IPS DF 19.7 (cell line): ENCODE data around the gene SOS2.

Source experiments
- DNase-seq: peaks from one replicate; pipeline ENCODE4 v3.0.0-alpha.2; 2013; ENCODE audit warnings: low read depth, low spot score

Gene SOS2

DNA sequence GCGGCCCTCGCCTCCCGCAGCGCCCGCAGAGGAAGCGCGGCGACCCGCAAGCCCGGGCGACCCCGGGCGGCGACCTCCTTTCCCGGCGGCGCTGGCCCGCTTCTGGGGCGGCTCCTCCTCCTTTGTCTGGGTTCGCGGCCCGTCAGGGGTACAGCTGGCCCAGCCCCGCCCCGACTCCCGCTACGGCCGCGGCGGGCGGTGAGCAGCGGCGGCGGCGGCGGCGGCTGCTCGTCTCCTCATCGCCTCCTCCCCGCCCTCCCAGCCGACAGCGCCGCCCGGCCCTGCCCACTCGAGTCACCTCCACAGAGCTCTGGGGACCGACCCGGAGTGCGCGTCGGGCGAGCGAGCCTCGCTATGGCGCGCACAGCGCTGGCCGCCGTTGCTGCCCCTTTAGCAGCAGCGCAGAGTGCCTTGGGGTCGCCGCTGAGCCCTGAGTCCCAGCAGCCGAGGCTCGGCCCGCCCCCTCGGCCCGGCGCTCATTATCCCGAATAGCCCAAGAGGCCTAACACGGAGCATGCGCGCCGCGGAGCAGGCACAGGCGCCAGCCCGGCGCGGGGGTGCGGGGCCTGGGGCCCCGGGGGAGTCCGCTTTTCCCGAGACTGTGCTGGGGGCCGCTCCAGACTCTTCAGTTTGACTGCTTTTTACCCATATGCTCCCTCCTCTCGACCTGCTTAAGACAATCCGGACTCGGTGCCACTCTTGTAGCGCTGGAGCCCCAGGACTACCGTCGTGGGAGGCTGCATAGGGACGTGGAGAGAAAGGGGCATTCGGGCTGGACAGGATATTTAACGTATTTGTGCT is at the start of gene SOS2:
Gene SOS2, minus strand, starts transcription at position 104 of the 801 bp plus-strand sequence. CDS start 295 bp downstream, outside the sequence.
- no peak for DNase-seq

GRCh38 chr14:50272498-50272897 is 41.1 kb upstream of the SOS2 start:
- DNase-seq = no peak

DNA sequence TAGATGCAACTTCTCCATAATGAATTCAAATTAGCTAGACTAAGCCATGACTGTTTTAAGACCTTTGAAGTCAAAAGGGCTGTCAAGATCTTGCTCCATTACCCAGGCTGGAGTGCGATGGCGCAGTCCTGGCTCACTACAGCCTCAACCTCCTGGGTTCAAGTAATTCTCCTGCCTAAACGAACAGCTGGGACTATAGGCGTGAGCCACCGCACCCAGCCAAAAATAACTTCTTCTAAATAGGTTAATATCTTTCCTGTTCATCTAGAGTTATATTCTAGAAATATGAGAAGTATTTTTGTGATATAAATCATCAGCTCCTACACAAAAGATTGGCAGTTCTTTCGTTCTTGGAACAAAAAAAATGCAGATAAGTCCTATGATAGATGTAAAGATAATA is 39.6 kb upstream of the SOS2 start:
- no peak for DNase-seq

DNA sequence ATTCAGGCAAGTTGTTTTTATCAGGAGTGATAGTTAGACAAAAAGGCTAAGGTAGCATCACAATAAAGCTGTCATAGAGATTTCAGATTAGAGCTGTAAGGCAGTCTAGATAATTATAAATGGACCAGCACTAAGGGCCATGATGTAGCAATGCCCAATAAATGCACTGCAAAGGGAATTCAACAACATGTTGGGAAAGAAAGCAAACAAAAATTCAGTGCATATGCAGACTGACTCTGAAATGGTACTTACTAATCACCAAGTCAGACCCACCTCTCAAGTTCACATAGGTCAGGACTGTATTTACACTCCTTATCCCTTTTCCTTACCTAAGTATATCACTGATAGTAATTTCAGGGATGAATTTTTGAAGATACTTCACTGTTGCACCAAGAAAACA is 33.7 kb upstream of the SOS2 start:
- DNase-seq = no peak

DNA sequence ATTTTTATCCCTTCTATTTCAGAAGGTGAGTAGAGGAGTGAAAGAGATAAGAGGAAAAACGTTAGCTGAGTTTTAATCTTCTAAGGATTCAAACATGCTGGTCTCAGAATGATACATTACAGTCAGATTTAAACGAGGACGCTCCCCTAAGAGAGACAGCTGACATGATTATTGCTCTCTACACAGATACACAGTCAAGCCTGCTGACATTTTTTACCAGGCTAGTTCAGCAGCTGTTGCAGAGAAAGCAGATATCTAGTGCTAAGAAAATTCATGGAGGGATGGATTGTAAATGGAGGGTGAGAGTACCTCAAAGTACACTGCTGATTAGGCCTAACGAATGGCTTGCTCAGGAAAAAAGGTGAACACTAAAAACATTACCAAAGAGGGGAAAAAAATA is 31.9 kb upstream of the SOS2 start:
- no peak for DNase-seq

- no peak for DNase-seq
Observed at GRCh38 chr14:50262865-50263264, 31.5 kb upstream of the SOS2 start.

- peak; percentile 23 for DNase-seq
Observed at GRCh38 chr14:50260511-50260910, 29.1 kb upstream of the SOS2 start.

DNA sequence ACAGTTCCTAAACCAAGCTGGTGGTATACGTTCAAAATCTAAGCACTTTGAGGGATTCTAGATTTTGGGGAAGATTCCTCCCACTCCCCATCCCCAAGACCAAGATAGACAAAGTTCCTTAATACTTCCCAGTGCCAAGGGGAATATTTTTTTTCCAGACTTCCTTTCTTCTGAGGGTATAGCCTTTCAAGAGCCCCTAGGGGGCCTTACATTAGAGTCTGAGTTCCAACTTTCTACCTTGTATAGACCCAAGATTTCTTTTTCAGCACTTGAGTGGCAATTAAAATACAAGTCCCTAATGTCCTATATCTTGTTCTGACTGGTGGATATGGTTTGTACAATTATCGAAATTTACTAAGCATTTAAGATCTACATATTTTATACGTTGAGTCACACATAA is 28.7 kb upstream of the SOS2 start:
- DNase-seq = no peak

GRCh38 chr14:50257732-50258131 is 26.4 kb upstream of the SOS2 start:
- DNase-seq = no peak

DNA sequence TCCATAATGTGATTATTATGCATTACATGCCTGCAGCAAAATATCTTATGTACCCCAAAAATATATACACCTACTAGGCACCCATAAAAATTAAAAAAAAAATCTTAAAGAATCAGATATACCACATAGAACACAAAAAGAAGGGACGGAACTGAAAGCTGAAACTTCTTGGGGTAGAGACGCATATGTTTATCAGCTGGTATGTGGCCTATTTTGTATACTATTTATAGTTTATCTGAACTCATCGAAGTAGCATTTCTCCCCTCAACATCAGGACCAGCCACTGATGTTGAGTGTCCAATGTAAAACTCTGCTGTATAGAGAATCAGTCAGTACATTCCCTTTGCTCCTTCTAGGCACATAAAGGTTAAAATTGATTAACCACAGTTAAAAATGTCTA is 22.9 kb upstream of the SOS2 start:
- DNase-seq = no peak

DNA sequence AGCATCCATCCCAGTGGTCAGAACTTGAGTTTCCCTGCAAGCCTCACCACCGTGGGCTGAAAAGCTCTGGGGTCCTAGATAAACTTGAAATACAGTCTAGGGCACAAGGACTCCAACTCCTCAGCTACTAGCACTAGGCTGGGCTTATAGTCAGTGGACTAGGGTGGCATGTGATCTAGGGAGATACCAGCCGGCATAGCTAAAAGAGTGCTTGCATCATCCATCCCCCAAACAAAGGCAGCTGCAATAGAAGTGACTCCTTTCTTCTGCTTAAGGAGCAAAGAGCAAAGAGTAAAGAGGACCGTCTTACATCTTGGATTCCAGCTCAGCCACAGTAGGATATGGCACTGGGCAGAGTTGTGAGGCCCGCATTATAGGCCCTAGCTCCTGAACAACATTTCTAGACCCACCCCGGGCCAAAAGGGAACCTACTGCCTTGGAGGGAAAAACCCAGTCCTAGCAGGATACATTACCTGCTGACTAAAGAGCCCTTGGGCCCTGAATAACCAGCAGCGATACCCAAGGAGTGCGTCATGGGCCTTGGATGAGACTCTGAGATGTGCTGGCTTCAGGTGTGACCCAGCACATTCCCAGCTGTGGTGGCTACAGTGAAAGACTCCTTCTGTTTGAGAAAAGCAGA is 17.9 kb upstream of the SOS2 start:
- DNase-seq = no peak

- DNase-seq = no peak
Observed at GRCh38 chr14:50247245-50247644, 15.9 kb upstream of the SOS2 start.

DNA sequence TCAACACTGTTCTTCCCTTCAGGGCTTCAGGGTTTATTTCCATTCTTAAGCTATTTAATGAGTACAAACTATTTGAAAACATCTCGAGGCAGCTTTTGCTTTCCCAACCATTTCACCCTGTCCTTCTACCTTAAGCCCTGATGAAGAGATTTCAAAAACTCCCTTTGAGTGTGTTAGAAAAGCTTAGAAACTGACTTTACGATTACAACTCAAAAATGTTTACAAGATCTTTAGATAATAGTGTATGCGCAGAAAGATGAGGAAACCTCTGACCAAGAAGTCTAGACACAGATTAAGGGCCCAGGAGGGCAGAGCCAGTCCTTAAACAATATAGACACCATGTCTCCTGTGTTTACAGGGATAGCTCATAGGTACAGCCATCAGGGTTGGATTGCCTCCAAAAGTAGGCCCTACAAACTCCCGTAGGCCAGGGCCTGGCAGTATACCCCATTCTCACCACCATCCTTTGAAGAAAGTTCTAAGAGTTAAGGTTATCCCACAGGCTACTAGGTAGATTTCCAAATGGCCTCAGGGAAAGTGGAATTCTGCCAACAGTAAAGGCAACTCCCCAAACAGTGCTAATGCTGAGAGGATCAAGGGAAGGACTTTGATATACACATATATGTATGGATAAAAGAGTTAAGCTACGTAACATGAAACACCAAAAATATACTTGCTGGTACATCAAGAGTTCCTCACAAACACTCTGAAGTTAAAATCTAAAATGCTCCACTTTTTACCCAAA is 11.4 kb upstream of the SOS2 start:
- no peak for DNase-seq

GRCh38 chr14:50242096-50242495 is 10.7 kb upstream of the SOS2 start:
- DNase-seq = no peak

DNA sequence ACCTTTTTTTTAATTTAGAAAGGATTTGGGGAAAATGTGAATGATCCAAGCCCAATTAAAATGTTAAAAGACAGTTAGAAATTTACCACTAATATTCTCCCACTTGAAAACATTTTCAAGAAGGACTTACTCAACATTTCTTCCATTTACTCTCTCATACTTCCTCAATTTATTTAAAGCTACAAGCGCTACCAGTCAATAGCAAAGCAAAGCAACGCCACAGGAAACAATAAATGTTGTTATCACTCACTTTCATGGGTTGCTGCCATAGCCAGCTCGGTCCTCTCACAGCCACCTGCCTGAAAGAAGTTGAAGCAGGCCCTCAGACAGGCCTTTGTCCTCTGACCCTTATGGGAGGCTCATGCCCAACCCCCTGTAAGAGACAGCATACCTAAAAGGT is 6.0 kb upstream of the SOS2 start:
- no peak for DNase-seq

DNA sequence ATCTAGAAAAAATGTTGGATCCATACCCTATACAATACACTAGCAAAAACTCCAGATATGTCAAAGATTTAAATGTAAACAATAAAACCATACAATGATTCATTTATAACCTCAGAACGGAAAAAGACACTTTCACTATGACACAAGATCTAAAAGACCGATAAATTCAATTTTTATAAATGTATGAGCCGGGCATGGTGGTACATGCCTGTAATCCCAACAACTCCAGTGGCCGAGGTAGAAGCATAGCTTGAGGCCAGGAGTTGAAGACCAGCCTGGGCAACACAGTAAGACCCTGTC is 2.5 kb upstream of the SOS2 start:
- no peak for DNase-seq

DNA sequence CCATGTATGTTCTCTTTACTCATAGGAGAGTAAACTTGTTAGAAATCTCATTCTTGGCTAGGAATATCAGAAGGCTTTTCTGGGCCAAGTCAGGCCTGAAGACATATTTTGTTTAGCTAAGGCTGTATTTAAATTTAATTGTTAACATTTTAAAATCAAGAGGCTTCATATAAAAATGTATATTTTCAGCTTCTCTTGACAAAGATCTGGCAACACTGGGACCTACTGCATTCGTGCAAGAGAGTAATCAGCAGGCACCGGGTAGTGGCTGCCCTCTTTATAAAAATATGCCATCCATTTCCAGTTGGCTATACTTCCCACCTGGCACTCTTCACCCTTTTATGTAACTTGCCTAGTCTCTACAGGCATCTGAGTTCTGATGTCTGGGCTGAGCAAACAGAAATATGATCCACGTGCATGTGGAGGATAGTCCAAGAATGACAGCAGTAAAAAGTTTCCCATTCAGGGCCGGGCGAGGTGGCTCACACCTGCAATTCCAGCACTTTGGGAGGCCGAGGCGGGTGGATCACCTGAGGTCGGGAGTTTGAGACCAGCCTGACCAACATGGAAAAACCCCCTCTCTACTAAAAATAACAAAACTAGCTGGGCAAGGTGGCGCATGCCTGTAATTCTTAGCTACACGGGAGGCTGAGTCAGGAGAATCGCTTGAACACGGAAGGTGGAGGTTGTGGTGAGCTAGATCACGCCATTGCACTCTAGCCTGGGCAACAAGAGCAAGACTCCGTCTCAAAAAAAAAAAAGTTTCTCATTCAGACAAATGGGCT is 2.0 kb upstream of the SOS2 start:
- DNase-seq = no peak

GRCh38 chr14:50232276-50232642 is 881 bp upstream of the SOS2 start:
- DNase-seq = no peak

GRCh38 chr14:50230701-50231474 is 490 bp downstream of the SOS2 start:
- DNase-seq = no peak

GRCh38 chr14:50230401-50230700 is 1.0 kb downstream of the SOS2 start:
- no peak for DNase-seq

- no peak for DNase-seq
Observed at GRCh38 chr14:50229681-50230080, 1.7 kb downstream of the SOS2 start.

- no peak for DNase-seq
Observed at GRCh38 chr14:50228313-50228712, 3.1 kb downstream of the SOS2 start.
